ENCODE measurements around the gene PRB3.

The PRB3 gene

GRCh38 chr12:11227373-11227772 is 42.1 kb downstream of the PRB3 start:
- TF ChIP-seq, protein P1, sequence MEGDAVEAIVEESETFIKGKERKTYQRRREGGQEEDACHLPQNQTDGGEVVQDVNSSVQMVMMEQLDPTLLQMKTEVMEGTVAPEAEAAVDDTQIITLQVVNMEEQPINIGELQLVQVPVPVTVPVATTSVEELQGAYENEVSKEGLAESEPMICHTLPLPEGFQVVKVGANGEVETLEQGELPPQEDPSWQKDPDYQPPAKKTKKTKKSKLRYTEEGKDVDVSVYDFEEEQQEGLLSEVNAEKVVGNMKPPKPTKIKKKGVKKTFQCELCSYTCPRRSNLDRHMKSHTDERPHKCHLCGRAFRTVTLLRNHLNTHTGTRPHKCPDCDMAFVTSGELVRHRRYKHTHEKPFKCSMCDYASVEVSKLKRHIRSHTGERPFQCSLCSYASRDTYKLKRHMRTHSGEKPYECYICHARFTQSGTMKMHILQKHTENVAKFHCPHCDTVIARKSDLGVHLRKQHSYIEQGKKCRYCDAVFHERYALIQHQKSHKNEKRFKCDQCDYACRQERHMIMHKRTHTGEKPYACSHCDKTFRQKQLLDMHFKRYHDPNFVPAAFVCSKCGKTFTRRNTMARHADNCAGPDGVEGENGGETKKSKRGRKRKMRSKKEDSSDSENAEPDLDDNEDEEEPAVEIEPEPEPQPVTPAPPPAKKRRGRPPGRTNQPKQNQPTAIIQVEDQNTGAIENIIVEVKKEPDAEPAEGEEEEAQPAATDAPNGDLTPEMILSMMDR (IDR thresholded peaks at IDR 0.05; ENCODE audit: low read depth, low read length, missing control alignments) = no peak
- H3K27me3 ChIP-seq (replicated peaks) = no peaks in the 10 kb centered on the region
- H3K36me3 ChIP-seq (replicated peaks) = no peaks in the 10 kb centered on the region
- H3K4me3 ChIP-seq (ENCODE audit: low read depth, low read length) = no peak overlapping the region
- no peak overlapping the region for H3K27ac ChIP-seq
- DNase-seq = no peak
- in situ Hi-C loops (cut with HindIII; ENCODE audit: low pct_ligation_motif_present, low sequenced_read_pairs) = loop anchor here (25.0 kb wide), 1 partner anchor 260 kb away; no protein-coding TSS in a partner anchor
